Peyer's patch (tissue), 4 donors: ENCODE measurements around the gene TRIM34.

Experiments used
- CTCF ChIP-seq, 6 experiments: fragments of 450-650 bp in 4 of 6; fragments of 200-600 bp in 2 of 6; sonication (generic) in 1 of 6; IDR thresholded peaks; one replicate each; pipeline ENCODE4 v1.5.1; 2017 to 2019; ENCODE audit warnings: antibody characterized with exemption in 6 of 6, mild to moderate bottlenecking in 3 of 6, moderate library complexity in 1 of 6
- POLR2A ChIP-seq, 2 donors: fragments of 450-650 bp; IDR thresholded peaks; one replicate each; pipeline ENCODE4 v1.5.1; 2017; ENCODE audit warnings: antibody characterized with exemption in 2 of 2, mild to moderate bottlenecking in 2 of 2, moderate library complexity in 2 of 2

- TF ChIP-seq CTCF (IDR thresholded peaks at IDR 0.05) (no peak), POLR2A (IDR thresholded peaks at IDR 0.05) (no peak)
Measured at GRCh38 chr11:5666402-5666793, 41.6 kb downstream of the TRIM34 start.
